Chondrocyte (in vitro differentiated cells): ENCODE measurements around the gene RFPL2. TPM values are rescaled to one million over a fixed set of nuclear protein-coding genes. Genes with fewer than 3 reads are reported as not detected.

Experiments
- DNase-seq: peaks from one replicate; pipeline ENCODE4 v3.0.0; 2021; ENCODE audit warnings: mixed read lengths, low spot score
- H3K27ac Mint-ChIP-seq: one replicate; pipeline ENCODE4 v1.8.0; 2021; ENCODE audit warnings: mild to moderate bottlenecking, moderate library complexity, mixed read lengths; ENCODE audit not compliant: unreplicated experiment
- H3K27me3 Mint-ChIP-seq: 2 replicates; pipeline ENCODE4 v1.8.0; 2021; ENCODE audit warnings: low read depth, mixed read lengths
- H3K36me3 Mint-ChIP-seq: 2 replicates; pipeline ENCODE4 v1.8.0; 2021; ENCODE audit warnings: low read depth, mixed read lengths
- H3K4me1 Mint-ChIP-seq: 2 replicates; pipeline ENCODE4 v1.8.0; 2021; ENCODE audit warnings: low read depth, mild to moderate bottlenecking, mixed read lengths
- H3K4me3 Mint-ChIP-seq: one replicate; pipeline ENCODE4 v1.8.0; 2021; ENCODE audit warnings: mild to moderate bottlenecking, moderate library complexity, mixed read lengths; ENCODE audit not compliant: unreplicated experiment
- H3K9me3 Mint-ChIP-seq: 2 replicates; pipeline ENCODE4 v1.8.0; 2021; ENCODE audit warnings: low read depth, mixed read lengths
- CTCF ChIP-seq: fragments of 200-600 bp; sonication (generic); IDR thresholded peaks from 2 replicates; pipeline ENCODE4 v1.5.0; 2021; ENCODE audit warnings: antibody characterized with exemption, mild to moderate bottlenecking, moderate library complexity
- total RNA-seq: library from RNA; stranded (reverse); gene quantifications from 3 replicates; pipeline ENCODE4 v1.2.1, GENCODE V29; 2021

The RFPL2 gene
- total RNA-seq, 1 donor from 2014 or later: not detected

GRCh38 chr22:32217465-32217864 is 12.6 kb upstream of the RFPL2 start:
- H3K36me3 Mint-ChIP-seq: peaks cover 2% of the 10 kb centered on the region
- no peak for TF ChIP-seq CTCF
- H3K27me3 Mint-ChIP-seq: peaks cover 2% of the 10 kb centered on the region
- H3K9me3 Mint-ChIP-seq: no peaks in the 10 kb centered on the region
- H3K27ac Mint-ChIP-seq: no peak overlapping the region
- DNase-seq: no peak
- H3K4me3 Mint-ChIP-seq: no peak overlapping the region
- no peaks in the 10 kb centered on the region for H3K4me1 Mint-ChIP-seq

DNA sequence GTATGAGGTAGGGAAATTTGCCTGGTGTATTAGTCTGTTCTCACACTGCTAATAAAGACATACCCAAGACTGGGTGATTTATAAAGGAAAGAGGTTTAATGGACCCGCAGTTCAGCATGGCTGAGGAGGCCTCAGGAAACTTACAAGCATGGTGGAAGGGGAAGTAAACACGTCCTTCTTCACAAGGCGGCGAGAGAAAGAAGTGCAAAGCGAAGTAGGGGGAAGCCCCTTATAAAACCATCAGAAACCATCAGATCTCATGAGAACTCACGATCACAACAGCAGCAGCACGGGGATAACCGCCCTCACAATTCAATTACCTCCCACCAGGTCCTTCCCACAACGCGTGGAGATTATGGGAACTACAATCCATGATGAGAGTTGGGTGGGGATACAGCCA is 12.0 kb upstream of the RFPL2 start:
- Mint-ChIP-seq H3K27me3 (no peaks in the 10 kb centered on the region), H3K36me3 (peaks cover 2% of the 10 kb centered on the region), H3K4me1 (no peaks in the 10 kb centered on the region)

DNA sequence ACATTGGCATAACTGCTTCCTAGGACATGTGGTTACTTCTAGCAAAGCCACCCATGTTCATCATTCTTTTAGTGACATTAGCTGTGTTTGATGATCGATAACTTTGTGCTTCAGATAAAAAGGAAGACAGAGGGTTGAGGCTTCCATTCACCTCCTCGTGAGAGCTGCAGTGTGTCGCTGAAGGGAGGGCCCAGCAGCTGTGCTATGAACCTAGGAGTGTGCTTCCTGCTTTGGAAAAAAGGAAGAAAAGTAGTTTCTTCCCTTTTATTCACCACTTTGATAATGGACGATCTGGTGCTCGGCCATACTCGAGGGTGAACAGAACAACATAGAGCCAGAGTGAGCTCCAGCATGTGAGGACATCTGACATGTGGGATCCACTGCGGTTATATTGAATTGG is 6.1 kb upstream of the RFPL2 start:
- Mint-ChIP-seq H3K27me3 (no peaks in the 10 kb centered on the region), H3K9me3 (no peaks in the 10 kb centered on the region), H3K4me1 (no peaks in the 10 kb centered on the region), H3K27ac (no peak overlapping the region), H3K4me3 (no peak overlapping the region), H3K36me3 (no peaks in the 10 kb centered on the region)
- TF ChIP-seq CTCF: no peak
- no peak for DNase-seq

More for the DNA sequence above, 12.0 kb upstream of the RFPL2 start:
- Mint-ChIP-seq H3K4me3 (no peak overlapping the region), H3K27ac (no peak overlapping the region), H3K9me3 (no peaks in the 10 kb centered on the region)
- no peak for TF ChIP-seq CTCF
- no peak for DNase-seq

DNA sequence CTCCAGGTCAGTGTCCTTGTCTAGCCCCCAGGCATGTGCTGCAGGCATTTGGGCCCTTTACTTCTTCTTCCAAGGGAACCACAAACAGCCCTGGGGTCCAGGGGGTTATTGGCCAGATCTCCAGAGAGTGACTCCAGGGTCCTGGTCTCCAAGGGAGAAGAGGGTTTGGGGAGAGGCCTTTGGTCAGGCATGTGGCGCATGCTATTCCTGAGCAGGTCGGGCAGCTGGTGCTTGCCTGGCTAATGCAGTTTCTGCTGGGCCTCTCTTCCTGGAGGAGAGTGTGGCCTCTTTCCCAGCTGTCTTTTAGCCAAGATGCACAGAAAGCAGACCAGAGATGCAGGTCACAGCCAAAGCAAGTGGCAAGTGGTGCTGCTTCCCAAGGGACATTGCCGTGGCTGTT is 3.8 kb upstream of the RFPL2 start:
- no peaks in the 10 kb centered on the region for H3K9me3 Mint-ChIP-seq
- H3K27ac Mint-ChIP-seq: no peak overlapping the region
- no peak overlapping the region for H3K4me3 Mint-ChIP-seq
- peaks cover 14% of the 10 kb centered on the region for H3K4me1 Mint-ChIP-seq
- no peaks in the 10 kb centered on the region for H3K27me3 Mint-ChIP-seq
- no peaks in the 10 kb centered on the region for H3K36me3 Mint-ChIP-seq
- DNase-seq: no peak
- TF ChIP-seq CTCF: no peak

DNA sequence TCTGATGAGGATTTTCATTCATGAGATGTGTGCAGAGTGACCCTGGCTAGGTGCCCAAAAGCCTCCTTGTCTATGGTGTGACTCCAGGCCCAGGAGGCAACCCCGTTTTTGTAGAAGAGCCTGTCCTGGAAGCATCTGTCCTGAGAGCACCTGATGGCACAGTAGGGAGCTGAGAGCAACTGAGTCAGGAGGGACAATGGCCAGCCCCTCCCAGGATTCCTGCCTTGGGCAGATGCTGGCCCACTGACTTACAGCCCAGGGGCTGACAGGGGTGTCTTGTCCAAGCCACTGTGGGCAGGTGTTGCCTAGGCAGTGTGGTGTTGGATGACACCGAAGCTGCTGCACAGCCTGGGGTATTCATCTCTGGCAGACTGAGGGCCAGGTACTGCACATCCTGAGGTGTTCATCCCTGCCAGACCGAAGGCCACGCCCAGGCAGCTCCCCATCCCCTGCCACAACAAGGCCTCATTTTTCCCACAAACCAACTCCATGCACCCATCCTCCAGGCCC is 3.2 kb upstream of the RFPL2 start:
- peaks cover 14% of the 10 kb centered on the region for H3K4me1 Mint-ChIP-seq
- H3K27ac Mint-ChIP-seq: no peak overlapping the region
- H3K4me3 Mint-ChIP-seq: no peak overlapping the region
- H3K9me3 Mint-ChIP-seq: no peaks in the 10 kb centered on the region
- no peaks in the 10 kb centered on the region for H3K27me3 Mint-ChIP-seq
- DNase-seq: no peak
- no peaks in the 10 kb centered on the region for H3K36me3 Mint-ChIP-seq
- no peak for TF ChIP-seq CTCF
